PC-9 (cell line): ENCODE measurements around the gene CCDC3.

ENCODE experiments used
- CTCF ChIP-seq: fragments of 200-600 bp; sonication (generic); conservative IDR thresholded peaks from 2 replicates; pipeline ENCODE4 v1.6.1; 2017; ENCODE audit warnings: mixed run types, antibody characterized with exemption, mild to moderate bottlenecking, moderate library complexity
- EZH2 ChIP-seq: fragments of 200-600 bp; sonication (generic); IDR thresholded peaks from 2 replicates; pipeline ENCODE4 v1.8.0; 2017; ENCODE audit warnings: antibody characterized with exemption, low read depth

GRCh38 chr10:12916587-12916986 lies 84.9 kb downstream of the CCDC3 start:
- TF ChIP-seq CTCF (no peak), EZH2 (no peak)
